HFF-Myc (cell line): Measurements from ENCODE around the gene NCOR2.

Source experiments
- DNase-seq: peaks from one replicate; pipeline ENCODE4 v3.0.0-alpha.2; 2011; ENCODE audit warnings: low read depth; ENCODE audit errors: extremely low read depth
- H3K4me3 ChIP-seq: replicated peaks from 2 replicates; pipeline ENCODE4 v1.5.1; 2011; ENCODE audit warnings: low read depth, mild to moderate bottlenecking, control low read depth, low read length
- TF ChIP-seq, protein P1 (sequence below): IDR thresholded peaks from 2 replicates; pipeline ENCODE4 v1.5.1; 2012; ENCODE audit warnings: mild to moderate bottlenecking, low read depth, low read length, control low read depth; ENCODE audit errors: missing control alignments

Gene NCOR2

DNA sequence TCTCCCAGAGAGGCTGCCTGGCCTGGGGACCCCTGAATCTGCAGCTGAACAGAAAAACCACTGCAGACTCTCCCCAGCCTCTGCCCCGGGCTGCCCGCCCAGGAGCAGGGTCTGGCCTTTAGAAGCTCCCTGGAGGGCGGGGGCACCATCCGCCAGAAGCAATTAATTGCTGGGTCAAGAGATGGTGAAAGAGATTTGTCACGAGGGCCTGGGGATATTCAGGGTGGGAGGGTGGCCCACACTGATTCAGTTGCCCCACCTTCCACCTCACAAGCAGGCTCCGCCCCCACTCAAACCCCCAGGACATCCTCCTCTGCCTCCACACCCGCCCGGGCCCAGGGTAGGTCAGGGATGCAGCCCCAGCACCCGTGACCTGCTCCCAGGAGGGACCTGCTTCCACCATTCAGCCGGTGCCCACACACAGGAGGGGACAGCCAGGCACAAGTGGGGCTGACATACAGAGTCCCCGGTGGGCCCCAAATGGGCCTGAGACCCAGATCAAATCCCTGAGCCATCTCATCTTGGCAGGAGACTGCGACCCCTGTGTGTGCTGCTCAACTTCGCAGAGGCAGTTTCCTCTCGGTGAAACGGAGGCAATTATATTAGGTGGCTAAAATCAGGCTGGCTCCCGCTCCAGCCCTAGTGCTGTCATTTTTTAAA is 23.0 kb downstream of the NCOR2 start:
- DNase-seq = no peak
- H3K4me3 ChIP-seq = no peak overlapping the region
- TF ChIP-seq, protein P1, sequence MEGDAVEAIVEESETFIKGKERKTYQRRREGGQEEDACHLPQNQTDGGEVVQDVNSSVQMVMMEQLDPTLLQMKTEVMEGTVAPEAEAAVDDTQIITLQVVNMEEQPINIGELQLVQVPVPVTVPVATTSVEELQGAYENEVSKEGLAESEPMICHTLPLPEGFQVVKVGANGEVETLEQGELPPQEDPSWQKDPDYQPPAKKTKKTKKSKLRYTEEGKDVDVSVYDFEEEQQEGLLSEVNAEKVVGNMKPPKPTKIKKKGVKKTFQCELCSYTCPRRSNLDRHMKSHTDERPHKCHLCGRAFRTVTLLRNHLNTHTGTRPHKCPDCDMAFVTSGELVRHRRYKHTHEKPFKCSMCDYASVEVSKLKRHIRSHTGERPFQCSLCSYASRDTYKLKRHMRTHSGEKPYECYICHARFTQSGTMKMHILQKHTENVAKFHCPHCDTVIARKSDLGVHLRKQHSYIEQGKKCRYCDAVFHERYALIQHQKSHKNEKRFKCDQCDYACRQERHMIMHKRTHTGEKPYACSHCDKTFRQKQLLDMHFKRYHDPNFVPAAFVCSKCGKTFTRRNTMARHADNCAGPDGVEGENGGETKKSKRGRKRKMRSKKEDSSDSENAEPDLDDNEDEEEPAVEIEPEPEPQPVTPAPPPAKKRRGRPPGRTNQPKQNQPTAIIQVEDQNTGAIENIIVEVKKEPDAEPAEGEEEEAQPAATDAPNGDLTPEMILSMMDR = no peak

DNA sequence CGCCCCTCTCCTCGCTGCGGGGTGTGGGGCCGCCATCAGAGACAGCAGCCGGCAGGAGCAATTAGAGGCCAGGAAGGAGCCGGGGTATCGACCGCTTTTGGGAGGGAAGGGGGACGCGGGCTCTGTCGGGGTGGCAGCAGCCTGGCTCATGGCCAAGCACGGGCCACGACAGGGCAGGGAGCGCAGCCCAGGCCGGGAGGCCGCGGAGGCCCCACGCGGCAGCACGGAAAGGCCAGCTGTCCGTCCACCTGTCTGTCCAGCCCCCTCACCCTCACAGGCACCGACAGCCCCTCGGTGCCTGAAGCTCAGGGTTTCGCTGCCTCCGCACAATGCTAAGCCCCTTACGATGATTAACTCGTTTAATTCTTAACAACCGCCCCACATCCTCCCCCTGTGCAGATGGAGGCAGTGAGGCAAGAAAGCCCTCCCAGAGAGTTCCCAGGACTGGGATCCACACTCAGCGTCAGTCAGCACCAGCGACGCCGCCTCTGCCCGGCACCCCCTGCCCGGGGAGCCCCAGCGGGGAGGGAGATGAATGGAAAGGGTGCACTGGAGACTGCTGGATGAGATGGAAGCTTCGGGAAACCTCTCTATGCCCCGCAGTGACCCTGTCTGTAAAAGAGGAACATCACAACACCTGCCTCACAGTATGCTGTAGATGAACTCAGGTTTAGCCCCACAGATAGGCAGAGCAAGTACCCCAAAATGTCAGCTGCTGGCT is 23.7 kb downstream of the NCOR2 start:
- TF ChIP-seq, protein P1 = no peak
- no peak overlapping the region for H3K4me3 ChIP-seq
- no peak for DNase-seq

DNA sequence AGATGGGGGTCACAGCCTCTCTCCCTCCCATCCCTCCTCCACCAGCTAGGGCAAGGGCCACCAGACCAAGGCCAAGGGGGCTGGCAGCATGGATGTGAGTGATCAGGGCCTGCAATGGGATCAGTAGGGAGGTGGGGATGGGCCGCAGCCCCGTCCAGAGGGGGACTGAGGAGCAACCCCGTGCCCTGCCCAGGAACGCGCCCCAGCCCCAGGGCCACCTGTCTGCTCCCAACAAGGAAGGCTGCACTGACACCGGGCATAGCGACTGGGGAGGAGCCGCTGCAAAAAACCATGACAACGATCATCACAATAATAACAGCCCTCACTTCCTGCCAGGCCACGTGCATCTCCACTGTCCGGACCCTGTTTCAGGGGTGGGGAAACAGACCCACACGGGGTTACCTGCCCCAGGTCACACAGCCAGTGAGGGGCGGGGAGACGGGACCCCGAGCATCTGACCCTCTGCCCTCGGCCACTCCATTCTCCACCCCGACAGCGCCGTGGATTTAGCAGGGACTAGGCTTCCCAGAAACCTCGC is 24.3 kb downstream of the NCOR2 start:
- DNase-seq = no peak

DNA sequence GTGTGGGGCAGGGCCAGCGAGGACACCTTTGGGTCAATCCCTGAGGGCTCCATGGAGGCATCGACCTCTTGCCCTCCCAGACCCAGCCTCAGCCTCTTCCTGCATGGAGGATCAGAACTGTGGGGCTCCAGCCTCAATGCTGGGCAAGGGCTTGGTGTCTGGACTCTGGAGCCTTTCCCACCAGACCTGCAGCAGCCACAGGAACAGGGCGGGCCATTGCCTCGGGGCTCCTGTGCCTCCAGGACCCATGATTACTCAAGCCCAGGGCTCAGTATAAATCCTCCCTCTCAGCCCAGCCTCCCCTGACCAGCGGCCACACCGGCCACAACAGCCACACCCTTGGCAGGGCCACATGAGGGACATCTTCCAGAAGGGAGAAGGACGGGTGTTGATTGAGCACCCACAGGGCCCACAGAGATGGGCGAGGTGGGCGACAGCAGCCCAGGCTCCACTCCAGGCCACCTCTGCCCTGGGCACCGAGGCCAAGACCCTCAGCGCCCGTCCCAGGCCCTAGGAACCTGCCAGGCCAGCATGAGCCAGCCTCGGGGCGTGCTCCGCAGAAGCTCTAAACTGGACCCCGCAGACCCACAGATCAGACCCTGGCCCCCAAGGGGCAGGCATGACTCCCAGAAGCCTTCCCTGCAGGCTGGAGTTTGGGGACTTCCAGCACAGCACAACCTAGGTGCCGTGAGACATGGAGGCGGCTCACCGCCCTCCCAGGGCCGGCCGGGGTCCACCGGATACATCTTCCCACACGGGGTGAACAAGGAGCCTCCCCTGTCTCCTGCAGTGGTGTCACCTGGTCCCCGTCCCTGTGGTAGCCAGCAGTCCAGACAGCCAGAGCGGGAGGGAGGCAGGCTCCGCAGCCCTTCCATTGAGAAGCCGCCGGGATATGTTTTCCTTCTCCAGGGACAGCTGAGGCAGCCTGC is 25.1 kb downstream of the NCOR2 start:
- H3K4me3 ChIP-seq = no peak overlapping the region
- DNase-seq = no peak
- TF ChIP-seq, protein P1 = no peak

More for the DNA sequence above, 24.3 kb downstream of the NCOR2 start:
- no peak overlapping the region for H3K4me3 ChIP-seq
- TF ChIP-seq, protein P1 = no peak

DNA sequence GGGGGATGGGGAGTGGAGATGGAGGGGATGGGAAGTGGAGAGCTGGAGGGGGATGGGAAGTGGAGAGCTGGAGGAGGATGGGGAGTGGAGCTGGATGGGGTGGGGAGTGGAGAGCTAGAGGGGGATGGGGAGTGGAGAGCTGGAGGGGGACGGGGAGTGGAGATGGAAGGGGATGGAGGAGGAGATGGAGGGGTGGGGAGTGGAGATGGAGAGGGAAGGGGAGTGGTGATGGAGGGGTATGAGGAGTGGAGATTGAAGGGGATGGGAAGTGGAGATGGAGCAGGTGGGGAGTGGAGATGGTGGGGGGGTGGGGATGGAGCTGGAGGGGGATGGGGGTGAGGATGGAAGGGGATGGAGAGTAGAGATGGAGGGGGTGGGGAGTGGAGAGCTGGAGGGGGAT is 26.1 kb downstream of the NCOR2 start:
- no peak for DNase-seq
- TF ChIP-seq, protein P1 = no peak
- no peak overlapping the region for H3K4me3 ChIP-seq
